GM19193 (cell line): ENCODE data around the gene CD244.

Experiments
- POLR2A ChIP-seq: IDR thresholded peaks from 4 replicates; pipeline ENCODE4 v1.6.1; 2011; ENCODE audit not compliant: insufficient read depth, insufficient read length; ENCODE audit errors: extremely low read depth

CD244 gene

GRCh38 chr1:160829766-160830165 is 32.9 kb downstream of the CD244 start:
- TF ChIP-seq POLR2A: no peak

- TF ChIP-seq POLR2A: no peak
Measured at GRCh38 chr1:160827418-160827817, 35.3 kb downstream of the CD244 start.

GRCh38 chr1:160826546-160826945 is 36.1 kb downstream of the CD244 start:
- TF ChIP-seq POLR2A: no peak

- no peak for TF ChIP-seq POLR2A
Measured at GRCh38 chr1:160823296-160823695, 39.4 kb downstream of the CD244 start.

- no peak for TF ChIP-seq POLR2A
Measured at GRCh38 chr1:160821627-160822026, 41.1 kb downstream of the CD244 start.

GRCh38 chr1:160819186-160819585 is 43.5 kb downstream of the CD244 start:
- TF ChIP-seq POLR2A: no peak

GRCh38 chr1:160818207-160818937 is 44.3 kb downstream of the CD244 start:
- no peak for TF ChIP-seq POLR2A

- no peak for TF ChIP-seq POLR2A
Measured at GRCh38 chr1:160814856-160815255, 47.8 kb downstream of the CD244 start.

- TF ChIP-seq POLR2A: no peak
Measured at GRCh38 chr1:160814316-160814715, 48.4 kb downstream of the CD244 start.

GRCh38 chr1:160813215-160813614 is 49.5 kb downstream of the CD244 start:
- TF ChIP-seq POLR2A: no peak

- no peak for TF ChIP-seq POLR2A
Measured at GRCh38 chr1:160811147-160811546, 51.5 kb downstream of the CD244 start.

GRCh38 chr1:160810486-160810885 is 52.2 kb downstream of the CD244 start:
- no peak for TF ChIP-seq POLR2A

GRCh38 chr1:160808289-160808688 is 54.4 kb downstream of the CD244 start:
- no peak for TF ChIP-seq POLR2A

GRCh38 chr1:160807738-160808137 is 54.9 kb downstream of the CD244 start:
- TF ChIP-seq POLR2A: no peak

GRCh38 chr1:160807247-160807646 is 55.4 kb downstream of the CD244 start:
- TF ChIP-seq POLR2A: no peak

GRCh38 chr1:160806784-160807183 is 55.9 kb downstream of the CD244 start:
- no peak for TF ChIP-seq POLR2A
